Panc1 (cell line): ENCODE data around the gene HADH.
"Not testable (repeated sequence)": the region's sequence is repeated elsewhere in the genome, so short reads cannot be mapped to it uniquely, and the experiment has no call there.

ENCODE experiments used
- CTCF ChIP-seq: fragments of 450-650 bp; IDR thresholded peaks from 2 replicates; pipeline ENCODE4 v1.5.1; 2017; ENCODE audit warnings: mild to moderate bottlenecking
- POLR2AphosphoS5 ChIP-seq: IDR thresholded peaks from 2 replicates; pipeline ENCODE4 v1.6.1; 2012; ENCODE audit warnings: mild to moderate bottlenecking, low read depth, low read length, moderate library complexity
- REST ChIP-seq, 2 experiments: IDR thresholded peaks; 2 replicates each; pipeline ENCODE4 v1.6.1; 2011 to 2012; ENCODE audit warnings: low read depth in 2 of 2, control low read depth in 1 of 2, low read length in 1 of 2, mild to moderate bottlenecking in 1 of 2, moderate library complexity in 1 of 2; ENCODE audit not compliant: insufficient read depth in 1 of 2
- SIN3A ChIP-seq: IDR thresholded peaks from 2 replicates; pipeline ENCODE4 v1.6.1; 2012; ENCODE audit warnings: low read depth, mild to moderate bottlenecking, low read length, moderate library complexity, borderline replicate concordance; ENCODE audit not compliant: insufficient read depth

GRCh38 chr4:108050166-108051111 is 60.8 kb downstream of the HADH start:
- not testable (repeated sequence) for TF ChIP-seq CTCF; REST (IDR thresholded peaks at IDR 0.05; ENCODE audit: insufficient read depth in 1 of 2, low read depth in 2 of 2, low read length in 1 of 2); POLR2AphosphoS5; SIN3A
